Chondrocyte (in vitro differentiated cells): ENCODE results near the gene CEL. TPM values are rescaled to one million over a fixed set of nuclear protein-coding genes. Genes with fewer than 3 reads are reported as not detected.

Source experiments
- DNase-seq: peaks from one replicate; pipeline ENCODE4 v3.0.0; 2021; ENCODE audit warnings: mixed read lengths, low spot score
- H3K27ac Mint-ChIP-seq: one replicate; pipeline ENCODE4 v1.8.0; 2021; ENCODE audit warnings: mild to moderate bottlenecking, moderate library complexity, mixed read lengths; ENCODE audit not compliant: unreplicated experiment
- H3K27me3 Mint-ChIP-seq: 2 replicates; pipeline ENCODE4 v1.8.0; 2021; ENCODE audit warnings: low read depth, mixed read lengths
- H3K36me3 Mint-ChIP-seq: 2 replicates; pipeline ENCODE4 v1.8.0; 2021; ENCODE audit warnings: low read depth, mixed read lengths
- H3K4me1 Mint-ChIP-seq: 2 replicates; pipeline ENCODE4 v1.8.0; 2021; ENCODE audit warnings: low read depth, mild to moderate bottlenecking, mixed read lengths
- H3K4me3 Mint-ChIP-seq: one replicate; pipeline ENCODE4 v1.8.0; 2021; ENCODE audit warnings: mild to moderate bottlenecking, moderate library complexity, mixed read lengths; ENCODE audit not compliant: unreplicated experiment
- H3K9me3 Mint-ChIP-seq: 2 replicates; pipeline ENCODE4 v1.8.0; 2021; ENCODE audit warnings: low read depth, mixed read lengths
- total RNA-seq: library from RNA; stranded (reverse); gene quantifications from 3 replicates; pipeline ENCODE4 v1.2.1, GENCODE V29; 2021
- TF ChIP-seq, protein P1 (sequence below): fragments of 200-600 bp; sonication (generic); IDR thresholded peaks from 2 replicates; pipeline ENCODE4 v1.5.0; 2021; ENCODE audit warnings: antibody characterized with exemption, mild to moderate bottlenecking, moderate library complexity

The CEL gene
- total RNA-seq, 1 donor from 2014 or later, result 0.87 TPM

- DNase-seq, result peak; percentile 81
- H3K4me3 Mint-ChIP-seq, result no peak overlapping the region
- no peaks in the 10 kb centered on the region for H3K9me3 Mint-ChIP-seq
- no peaks in the 10 kb centered on the region for H3K4me1 Mint-ChIP-seq
- TF ChIP-seq, protein P1, sequence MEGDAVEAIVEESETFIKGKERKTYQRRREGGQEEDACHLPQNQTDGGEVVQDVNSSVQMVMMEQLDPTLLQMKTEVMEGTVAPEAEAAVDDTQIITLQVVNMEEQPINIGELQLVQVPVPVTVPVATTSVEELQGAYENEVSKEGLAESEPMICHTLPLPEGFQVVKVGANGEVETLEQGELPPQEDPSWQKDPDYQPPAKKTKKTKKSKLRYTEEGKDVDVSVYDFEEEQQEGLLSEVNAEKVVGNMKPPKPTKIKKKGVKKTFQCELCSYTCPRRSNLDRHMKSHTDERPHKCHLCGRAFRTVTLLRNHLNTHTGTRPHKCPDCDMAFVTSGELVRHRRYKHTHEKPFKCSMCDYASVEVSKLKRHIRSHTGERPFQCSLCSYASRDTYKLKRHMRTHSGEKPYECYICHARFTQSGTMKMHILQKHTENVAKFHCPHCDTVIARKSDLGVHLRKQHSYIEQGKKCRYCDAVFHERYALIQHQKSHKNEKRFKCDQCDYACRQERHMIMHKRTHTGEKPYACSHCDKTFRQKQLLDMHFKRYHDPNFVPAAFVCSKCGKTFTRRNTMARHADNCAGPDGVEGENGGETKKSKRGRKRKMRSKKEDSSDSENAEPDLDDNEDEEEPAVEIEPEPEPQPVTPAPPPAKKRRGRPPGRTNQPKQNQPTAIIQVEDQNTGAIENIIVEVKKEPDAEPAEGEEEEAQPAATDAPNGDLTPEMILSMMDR, result no peak
- peaks cover 39% of the 10 kb centered on the region for H3K36me3 Mint-ChIP-seq
- no peak overlapping the region for H3K27ac Mint-ChIP-seq
- H3K27me3 Mint-ChIP-seq, result no peaks in the 10 kb centered on the region
These were observed 40.6 kb downstream of the CEL start for GRCh38 chr9:133102190-133103021.

GRCh38 chr9:133103183-133103986, 41.6 kb downstream of the CEL start:
- DNase-seq, result peak; percentile 76
- TF ChIP-seq, protein P1, result peak; percentile 98
- Mint-ChIP-seq H3K9me3 (no peaks in the 10 kb centered on the region), H3K4me3 (no peak overlapping the region), H3K27ac (no peak overlapping the region), H3K36me3 (peaks cover 35% of the 10 kb centered on the region), H3K27me3 (no peaks in the 10 kb centered on the region), H3K4me1 (no peaks in the 10 kb centered on the region)

GRCh38 chr9:133103987-133104505, 42.3 kb downstream of the CEL start:
- Mint-ChIP-seq H3K27me3 (no peaks in the 10 kb centered on the region), H3K36me3 (peaks cover 31% of the 10 kb centered on the region), H3K9me3 (no peaks in the 10 kb centered on the region), H3K27ac (no peak overlapping the region), H3K4me3 (no peak overlapping the region), H3K4me1 (no peaks in the 10 kb centered on the region)
- TF ChIP-seq, protein P1, result no peak
- peak; percentile 73 for DNase-seq

DNA sequence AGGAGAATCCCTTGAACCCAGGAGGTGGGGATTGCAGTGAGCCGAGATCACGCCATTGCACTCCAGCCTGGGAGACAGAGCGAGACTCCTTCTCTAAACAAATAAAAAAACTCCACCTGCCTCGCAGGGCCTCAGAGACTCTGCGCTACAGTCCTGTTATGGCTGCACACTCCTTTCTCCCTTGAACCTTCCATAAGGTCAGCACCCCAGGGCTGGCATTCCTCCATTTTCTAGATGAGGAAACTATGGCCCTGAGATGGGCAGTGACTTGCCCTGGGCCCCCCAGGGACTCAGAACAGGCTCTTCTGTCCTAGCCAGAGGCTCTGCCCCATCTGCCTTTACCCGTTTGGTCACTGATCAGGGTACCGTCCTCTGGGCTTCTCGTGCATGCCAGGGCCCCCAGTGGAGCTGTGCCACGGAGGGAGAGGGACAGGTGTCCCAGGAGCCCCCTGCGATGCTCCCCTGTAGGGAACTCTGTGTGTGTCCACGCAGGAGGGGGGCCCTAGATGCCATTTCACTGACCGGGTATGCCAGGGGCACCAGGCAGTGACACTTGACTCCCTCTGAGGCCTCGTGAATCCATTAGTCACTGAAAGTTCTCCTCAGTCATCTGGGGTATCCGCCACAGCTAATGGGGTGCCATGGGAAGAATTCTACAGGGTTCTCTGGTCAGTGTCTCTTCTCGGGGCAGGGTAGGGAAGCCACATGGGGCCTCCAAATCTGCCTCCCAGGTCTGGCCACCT, 43.1 kb downstream of the CEL start:
- no peaks in the 10 kb centered on the region for H3K27me3 Mint-ChIP-seq
- peaks cover 30% of the 10 kb centered on the region for H3K36me3 Mint-ChIP-seq
- H3K9me3 Mint-ChIP-seq, result no peaks in the 10 kb centered on the region
- no peak overlapping the region for H3K4me3 Mint-ChIP-seq
- H3K4me1 Mint-ChIP-seq, result no peaks in the 10 kb centered on the region
- peak; percentile 72 for DNase-seq
- no peak overlapping the region for H3K27ac Mint-ChIP-seq
- TF ChIP-seq, protein P1, result no peak

GRCh38 chr9:133105461-133105770, 43.6 kb downstream of the CEL start:
- Mint-ChIP-seq H3K36me3 (peaks cover 33% of the 10 kb centered on the region), H3K27me3 (no peaks in the 10 kb centered on the region), H3K4me1 (no peaks in the 10 kb centered on the region), H3K27ac (no peak overlapping the region), H3K4me3 (no peak overlapping the region), H3K9me3 (no peaks in the 10 kb centered on the region)
- TF ChIP-seq, protein P1, result no peak
- DNase-seq, result peak; percentile 91
